Karpas-422 (cell line): ENCODE measurements around the gene SPEM2. TPM values are rescaled to one million over a fixed set of nuclear protein-coding genes. Genes with fewer than 3 reads are reported as not detected.
A peak's percentile ranks its signal among the peaks of the same experiment; 100 is the strongest.

Source experiments
- DNase-seq: peaks from one replicate; pipeline ENCODE4 v3.0.0-alpha.2; 2015
- H2AFZ ChIP-seq: fragments of 200-600 bp; sonication (generic); 2 replicates; pipeline ENCODE4 v1.6.1; 2014; ENCODE audit warnings: antibody characterized with exemption, low read length, mixed read lengths
- H3K27ac ChIP-seq: fragments of 200-600 bp; sonication (generic); 2 replicates; pipeline ENCODE4 v1.5.1; 2014; ENCODE audit warnings: mild to moderate bottlenecking, low read length, moderate library complexity
- H3K27me3 ChIP-seq: fragments of 200-600 bp; sonication (generic); 2 replicates; pipeline ENCODE4 v1.6.1; 2014; ENCODE audit warnings: low read length, mixed read lengths
- H3K36me3 ChIP-seq: fragments of 200-600 bp; sonication (generic); 2 replicates; pipeline ENCODE4 v1.6.1; 2014; ENCODE audit warnings: low read length, mixed read lengths; ENCODE audit not compliant: insufficient read depth
- H3K4me1 ChIP-seq: fragments of 200-600 bp; sonication (generic); 2 replicates; pipeline ENCODE4 v1.6.1; 2014; ENCODE audit warnings: mild to moderate bottlenecking, low read length, mixed read lengths
- H3K4me2 ChIP-seq: fragments of 200-600 bp; sonication (generic); 2 replicates; pipeline ENCODE4 v1.6.1; 2014; ENCODE audit warnings: low read length, low read depth, mild to moderate bottlenecking; ENCODE audit not compliant: poor library complexity, severe bottlenecking
- H3K4me3 ChIP-seq: fragments of 200-600 bp; sonication (generic); 2 replicates; pipeline ENCODE4 v1.5.1; 2014; ENCODE audit warnings: mild to moderate bottlenecking, antibody characterized with exemption, low read length, mixed read lengths
- H3K79me2 ChIP-seq: fragments of 200-600 bp; sonication (generic); 2 replicates; pipeline ENCODE4 v1.6.1; 2014; ENCODE audit warnings: mild to moderate bottlenecking, low read length, mixed read lengths
- H3K9ac ChIP-seq: fragments of 200-600 bp; sonication (generic); 2 replicates; pipeline ENCODE4 v1.6.0; 2014; ENCODE audit warnings: low read length
- H3K9me2 ChIP-seq: fragments of 200-600 bp; sonication (generic), shearing (Covaris generic); replicated peaks from 2 replicates; pipeline ENCODE4 v1.6.0; 2014; ENCODE audit warnings: mild to moderate bottlenecking, low read length, moderate library complexity; ENCODE audit not compliant: insufficient read depth
- H3K9me3 ChIP-seq: fragments of 300-700, 200-600 bp; sonication (generic); 2 replicates; pipeline ENCODE4 v1.6.1; 2014; ENCODE audit warnings: low read length, mixed read lengths
- H4K20me1 ChIP-seq: fragments of 200-600 bp; sonication (generic); 2 replicates; pipeline ENCODE4 v1.6.1; 2014; ENCODE audit warnings: mild to moderate bottlenecking, antibody characterized with exemption, low read length, low read depth; ENCODE audit not compliant: insufficient read depth
- total RNA-seq: library from RNA; depleted of rRNA; stranded (reverse); fragments of >200 nt; shearing (Covaris generic); gene quantifications from 2 replicates; pipeline ENCODE4 v1.2.3, GENCODE V29; 2014; ENCODE audit warnings: low replicate concordance

Gene SPEM2
- total RNA-seq, 1 experiment from 2014 or later = not detected

DNA sequence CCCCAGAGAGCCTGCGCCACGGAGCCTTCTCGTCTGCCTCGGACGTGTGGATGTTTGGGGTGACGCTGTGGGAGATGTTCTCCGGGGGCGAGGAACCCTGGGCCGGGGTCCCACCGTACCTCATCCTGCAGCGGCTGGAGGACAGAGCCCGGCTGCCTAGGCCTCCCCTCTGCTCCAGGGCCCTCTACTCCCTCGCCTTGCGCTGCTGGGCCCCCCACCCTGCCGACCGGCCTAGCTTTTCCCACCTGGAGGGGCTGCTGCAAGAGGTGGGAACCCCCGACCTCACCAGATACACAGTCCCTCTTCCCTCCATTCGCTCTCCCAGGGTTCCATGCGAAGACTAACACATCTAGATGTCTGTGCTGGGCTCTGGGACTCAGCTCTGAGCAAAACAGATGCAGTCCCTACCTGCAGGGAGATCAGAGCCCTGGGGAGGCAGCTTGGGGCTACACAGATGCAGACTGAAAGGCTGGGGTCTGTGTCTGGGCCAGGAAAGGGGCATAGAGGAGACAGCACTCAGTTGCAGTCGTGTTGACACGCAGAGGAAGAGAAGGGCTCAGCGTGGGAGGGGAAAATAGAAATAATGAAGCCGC is 40.8 kb upstream of the SPEM2 start:
- Histone ChIP-seq H3K79me2 (no peaks in the 10 kb centered on the region), H2AFZ (peak overlapping the region; percentile 87; the same call in 1 of the 2 replicates), H3K36me3 (no peaks in the 10 kb centered on the region), H3K4me2 (peak overlapping the region; percentile 88), H3K27ac (no peak overlapping the region), H3K4me1 (peaks cover 15% of the 10 kb centered on the region), H3K9ac (peak overlapping the region; percentile 72), H3K4me3 (peak overlapping the region; percentile 72), H3K9me3 (no peaks in the 10 kb centered on the region), H3K9me2 (no peaks in the 10 kb centered on the region), H3K27me3 (no peaks in the 10 kb centered on the region), H4K20me1 (no peaks in the 10 kb centered on the region)
- DNase-seq = no peak

DNA sequence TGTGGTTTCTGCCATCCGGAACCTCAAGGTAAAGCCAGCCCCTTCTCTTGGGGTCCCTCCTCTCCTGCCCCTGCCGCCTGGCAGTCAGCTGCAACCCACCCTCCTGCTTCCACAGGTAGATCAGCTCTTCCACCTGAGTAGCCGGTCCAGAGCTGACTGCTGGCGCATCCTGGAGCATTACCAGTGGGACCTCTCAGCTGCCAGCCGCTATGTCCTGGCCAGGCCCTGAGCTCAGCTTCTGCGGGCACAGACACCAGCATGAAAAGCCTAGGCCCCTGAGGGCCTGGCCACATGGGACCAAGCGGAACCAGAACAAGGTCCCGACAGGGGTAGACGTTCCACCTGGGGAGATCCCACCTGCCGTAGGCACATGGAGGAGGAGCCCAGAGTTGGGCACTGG is 36.6 kb upstream of the SPEM2 start:
- Histone ChIP-seq H3K27me3 (no peaks in the 10 kb centered on the region), H4K20me1 (no peaks in the 10 kb centered on the region), H3K9me2 (no peaks in the 10 kb centered on the region), H3K79me2 (peaks cover 5% of the 10 kb centered on the region; the same call in 1 of the 2 replicates), H3K9me3 (no peaks in the 10 kb centered on the region), H3K4me2 (no peak overlapping the region), H3K27ac (no peak overlapping the region), H3K9ac (no peak overlapping the region), H3K4me1 (peaks cover 17% of the 10 kb centered on the region), H3K4me3 (no peak overlapping the region), H3K36me3 (no peaks in the 10 kb centered on the region), H2AFZ (no peak overlapping the region)
- no peak for DNase-seq

DNA sequence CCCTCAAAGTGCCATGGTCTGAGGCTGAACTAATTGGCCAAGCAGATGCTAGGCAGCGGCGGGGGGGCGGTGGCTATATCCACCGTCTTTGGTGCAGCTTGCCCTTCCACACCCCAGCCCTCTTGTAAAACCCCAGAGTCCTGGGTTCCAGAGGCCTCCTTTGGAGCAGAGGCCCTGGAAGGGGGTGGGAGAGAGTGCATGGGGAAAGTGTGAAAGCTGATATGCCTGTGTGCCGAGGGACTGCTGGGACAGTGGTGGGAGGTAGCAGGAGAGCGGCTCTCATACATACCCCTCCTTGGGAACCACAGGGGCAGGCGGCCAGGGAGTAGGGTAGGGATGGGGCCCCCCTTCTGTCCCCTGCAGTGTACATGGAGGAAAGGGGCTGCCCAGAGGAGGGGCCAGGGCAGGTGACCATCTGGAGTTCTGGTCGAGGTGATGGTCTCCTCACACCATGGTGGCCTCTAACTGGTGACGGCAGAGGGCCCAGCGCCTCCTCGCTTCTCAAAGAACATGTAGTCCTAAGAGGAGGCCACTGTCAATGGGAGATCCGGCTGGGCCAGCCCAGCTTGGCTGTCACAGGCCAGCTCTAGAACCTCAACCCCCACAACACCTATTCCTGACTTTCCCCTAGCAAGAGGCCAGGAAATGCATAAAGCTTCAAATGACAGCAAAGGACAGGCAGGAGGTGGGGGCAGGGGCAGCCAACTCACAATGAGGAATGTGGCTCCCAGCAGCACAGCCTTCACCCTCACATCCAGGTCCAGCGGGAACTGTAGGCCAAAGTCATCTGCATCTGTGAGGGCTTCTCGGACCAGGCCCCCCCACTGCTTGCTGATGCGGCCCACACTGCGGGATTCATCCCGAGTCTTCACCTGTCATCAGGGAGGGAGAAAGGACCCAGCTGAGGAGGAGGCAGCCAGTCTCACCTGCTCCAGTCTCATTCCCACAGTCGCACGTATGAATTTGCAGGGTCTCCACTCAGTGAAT is 35.2 kb upstream of the SPEM2 start:
- Histone ChIP-seq H4K20me1 (no peaks in the 10 kb centered on the region), H3K9me2 (no peaks in the 10 kb centered on the region), H3K36me3 (no peaks in the 10 kb centered on the region), H3K4me1 (peaks cover 14% of the 10 kb centered on the region), H3K27ac (no peak overlapping the region), H3K27me3 (no peaks in the 10 kb centered on the region), H3K9me3 (no peaks in the 10 kb centered on the region), H3K4me3 (no peak overlapping the region), H3K79me2 (peaks cover 5% of the 10 kb centered on the region; the same call in 1 of the 2 replicates), H2AFZ (no peak overlapping the region), H3K4me2 (no peak overlapping the region), H3K9ac (no peak overlapping the region)
- DNase-seq = no peak

DNA sequence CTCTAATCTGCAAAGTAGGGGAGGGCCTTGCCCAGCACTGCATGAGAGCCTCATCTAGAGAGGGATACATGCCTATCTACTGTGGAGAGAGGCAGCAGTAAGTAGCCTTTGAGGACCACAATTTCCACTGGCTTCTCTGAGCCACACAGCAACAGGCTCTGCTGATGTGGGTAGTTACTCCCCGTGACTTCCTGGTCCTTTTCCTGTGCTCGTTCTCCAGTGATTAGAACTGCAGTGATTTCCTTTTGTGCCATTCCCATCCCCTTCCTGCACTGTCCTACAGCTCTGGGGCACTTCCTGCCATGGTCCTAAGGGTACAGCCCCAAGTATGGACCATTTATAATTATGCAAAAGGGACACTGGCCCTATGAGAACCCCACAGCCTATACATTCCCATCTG is 34.1 kb upstream of the SPEM2 start:
- no peak overlapping the region for H3K9ac ChIP-seq
- no peaks in the 10 kb centered on the region for H4K20me1 ChIP-seq
- H3K4me1 ChIP-seq = peaks cover 14% of the 10 kb centered on the region
- no peak overlapping the region for H2AFZ ChIP-seq
- H3K4me2 ChIP-seq = no peak overlapping the region
- no peak for DNase-seq
- H3K9me3 ChIP-seq = no peaks in the 10 kb centered on the region
- H3K27me3 ChIP-seq = no peaks in the 10 kb centered on the region
- H3K79me2 ChIP-seq = peaks cover 5% of the 10 kb centered on the region; the same call in 1 of the 2 replicates
- no peaks in the 10 kb centered on the region for H3K9me2 ChIP-seq
- H3K27ac ChIP-seq = no peak overlapping the region
- no peak overlapping the region for H3K4me3 ChIP-seq
- H3K36me3 ChIP-seq = no peaks in the 10 kb centered on the region

DNA sequence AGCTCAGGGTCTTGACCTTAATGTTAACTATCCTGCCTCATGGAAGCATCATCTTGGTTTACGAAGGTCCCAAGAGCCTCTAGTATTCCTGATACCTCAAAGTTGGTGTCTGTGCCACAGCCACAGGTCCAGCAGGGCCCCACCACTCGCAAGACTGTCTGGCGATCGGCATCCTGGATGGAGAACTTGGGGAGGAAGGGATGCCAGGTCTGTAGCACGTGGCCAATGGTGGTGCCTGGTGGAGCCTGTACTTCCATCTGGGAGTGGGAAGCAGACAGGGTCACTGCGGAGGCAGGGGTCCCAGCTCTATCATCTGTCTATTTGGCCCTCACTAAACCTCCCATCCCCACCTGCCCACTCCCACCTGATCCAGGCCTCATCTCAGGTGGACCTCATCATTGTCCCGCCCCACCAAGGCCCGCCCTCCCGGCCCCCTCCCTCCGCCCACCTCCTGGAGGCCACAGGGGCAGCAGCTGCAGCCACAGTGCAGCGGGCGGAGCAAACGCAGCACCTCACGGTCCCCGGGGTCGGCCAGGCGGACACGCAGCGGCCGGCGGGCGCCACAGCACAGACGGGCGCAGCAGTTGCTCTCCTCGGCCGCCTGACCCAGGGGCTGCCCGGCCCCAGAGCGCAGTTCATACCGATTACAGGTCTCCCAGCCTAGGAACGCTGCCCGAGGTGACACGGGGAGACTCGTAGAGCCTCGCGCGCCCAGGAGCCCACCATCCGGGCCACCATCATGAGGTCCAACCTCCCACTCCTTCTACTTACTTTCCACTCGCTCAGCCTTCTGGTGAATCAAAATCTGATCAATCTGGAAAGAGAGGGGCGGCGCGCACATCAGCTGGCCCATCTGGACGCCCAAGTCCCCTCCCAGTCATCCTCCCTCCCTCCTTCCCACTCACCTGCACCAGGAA is 32.5 kb upstream of the SPEM2 start:
- no peaks in the 10 kb centered on the region for H3K27me3 ChIP-seq
- peak overlapping the region; percentile 91 for H3K4me3 ChIP-seq
- H3K9me3 ChIP-seq = no peaks in the 10 kb centered on the region
- no peaks in the 10 kb centered on the region for H4K20me1 ChIP-seq
- H2AFZ ChIP-seq = no peak overlapping the region
- no peaks in the 10 kb centered on the region for H3K9me2 ChIP-seq
- H3K4me1 ChIP-seq = peaks cover 14% of the 10 kb centered on the region
- peak overlapping the region; percentile 89 for H3K4me2 ChIP-seq
- peak overlapping the region; percentile 82 for H3K9ac ChIP-seq
- DNase-seq = no peak
- H3K36me3 ChIP-seq = no peaks in the 10 kb centered on the region
- H3K27ac ChIP-seq = no peak overlapping the region
- H3K79me2 ChIP-seq = peaks cover 5% of the 10 kb centered on the region; the same call in 1 of the 2 replicates

DNA sequence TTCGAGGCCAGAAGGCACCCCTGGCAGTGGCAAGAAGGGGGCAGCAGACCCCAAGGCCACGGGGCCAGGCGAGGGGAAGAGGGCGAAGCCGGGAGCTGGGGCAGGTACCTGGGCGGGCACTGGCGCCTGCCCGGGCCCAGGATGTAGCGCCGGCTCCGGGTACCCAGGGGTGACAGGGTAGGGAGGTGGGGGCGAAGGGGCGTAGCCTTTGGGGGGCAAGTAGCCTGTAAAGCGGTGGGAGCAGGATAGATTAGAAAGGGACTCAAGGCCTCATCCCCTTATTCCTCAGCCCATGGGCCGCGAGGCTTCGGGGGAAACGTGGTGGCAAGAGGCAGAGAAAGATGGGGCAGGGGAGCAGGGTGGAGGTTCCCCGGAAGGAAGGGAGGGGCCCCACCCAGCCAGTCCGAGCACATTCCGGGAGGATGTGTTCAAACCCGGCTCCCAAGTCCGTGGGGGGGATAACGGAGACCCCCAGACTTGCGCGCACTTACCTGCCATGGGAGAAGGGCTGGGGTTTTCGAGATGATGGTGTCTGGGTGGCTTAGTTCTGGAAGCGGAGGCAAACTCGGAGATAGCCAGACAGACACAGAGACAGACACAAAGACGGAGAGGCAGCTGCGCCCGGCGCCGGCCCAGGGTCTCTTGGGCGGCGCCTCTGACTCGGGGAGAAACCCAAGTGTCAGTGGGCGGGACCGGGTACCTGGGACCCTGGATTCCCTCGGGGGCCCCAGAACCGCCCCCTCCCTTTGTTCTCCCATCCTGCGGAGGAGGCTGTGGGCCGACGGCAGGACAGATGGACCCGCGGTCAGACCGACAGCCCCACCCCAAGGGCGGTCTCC is 31.6 kb upstream of the SPEM2 start:
- H3K9ac ChIP-seq = peak overlapping the region; percentile 82
- no peaks in the 10 kb centered on the region for H3K9me3 ChIP-seq
- H2AFZ ChIP-seq = peak overlapping the region; percentile 90
- no peaks in the 10 kb centered on the region for H3K9me2 ChIP-seq
- H3K27me3 ChIP-seq = no peaks in the 10 kb centered on the region
- peak; percentile 83 for DNase-seq
- peak overlapping the region; percentile 91 for H3K4me3 ChIP-seq
- H3K27ac ChIP-seq = 0 out of 2 replicates have a peak overlapping the region, but pooled peaks have one; percentile 17
- H4K20me1 ChIP-seq = no peaks in the 10 kb centered on the region
- peak overlapping the region; percentile 89 for H3K4me2 ChIP-seq
- H3K4me1 ChIP-seq = peaks cover 14% of the 10 kb centered on the region
- H3K79me2 ChIP-seq = peaks cover 5% of the 10 kb centered on the region; the same call in 1 of the 2 replicates
- H3K36me3 ChIP-seq = no peaks in the 10 kb centered on the region

DNA sequence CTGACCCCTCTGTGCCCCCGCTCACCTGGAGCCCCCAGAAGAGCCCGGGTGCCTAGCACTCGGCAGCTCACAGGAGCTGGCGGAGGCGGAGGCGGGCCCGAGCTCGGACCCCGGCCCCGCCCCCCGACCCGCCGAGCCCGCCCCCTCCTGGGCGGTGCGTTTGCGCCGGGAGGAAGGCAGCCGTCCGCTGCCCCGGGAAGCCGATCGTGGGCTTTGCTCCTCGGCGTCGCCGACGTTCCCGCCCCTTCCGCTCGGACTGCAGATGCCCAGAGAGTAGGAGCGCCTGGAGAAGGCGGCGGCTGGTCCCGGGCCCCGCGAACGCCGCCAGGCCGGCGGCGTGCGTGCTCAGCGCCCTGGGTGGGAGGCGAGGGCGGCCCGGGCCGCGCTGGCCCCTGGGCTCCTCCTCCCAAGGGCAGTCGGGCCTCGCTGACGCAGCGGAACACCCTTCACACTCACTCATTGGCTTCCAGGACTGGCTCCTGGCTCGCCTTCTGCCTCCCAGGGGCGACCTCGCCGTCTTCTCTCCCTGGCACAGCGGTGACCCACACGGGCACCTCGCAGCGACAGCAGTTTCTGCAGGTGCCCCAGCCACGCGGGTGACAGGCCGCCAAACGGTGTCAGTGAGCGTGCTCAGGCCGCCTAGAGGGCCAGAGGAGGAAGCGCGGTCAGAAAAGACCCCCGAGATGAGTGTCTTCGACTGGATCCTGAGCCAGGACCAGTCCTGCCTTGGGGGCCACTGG is 30.8 kb upstream of the SPEM2 start, which contains the start of gene PLSCR3:
PLSCR3 (minus strand) TSS at position 74 of the 740 bp plus-strand sequence. CDS start 415 bp downstream, outside the sequence.
- Histone ChIP-seq H3K36me3 (no peaks in the 10 kb centered on the region), H3K9ac (peak within 1 kb of the TSS; percentile 82), H4K20me1 (no peaks in the 10 kb centered on the region), H3K4me2 (peak within 1 kb of the TSS; percentile 89), H3K9me3 (no peaks in the 10 kb centered on the region), H3K79me2 (peaks cover 5% of the 10 kb centered on the region; the same call in 1 of the 2 replicates), H3K4me3 (peak within 1 kb of the TSS; percentile 91), H3K27me3 (no peaks in the 10 kb centered on the region), H3K4me1 (peaks cover 14% of the 10 kb centered on the region), H2AFZ (peak within 1 kb of the TSS; percentile 90), H3K9me2 (no peaks in the 10 kb centered on the region), H3K27ac (0 out of 2 replicates have a peak within 1 kb of the TSS, but pooled peaks have one; percentile 17)
- peak; percentile 93 for DNase-seq
